Body of pancreas (tissue), 4 donors: ENCODE results near the gene CDH15. TPM values are rescaled to one million over a fixed set of nuclear protein-coding genes. Genes with fewer than 3 reads are reported as not detected.
"Not testable (repeated sequence)": the region's sequence is repeated elsewhere in the genome, so short reads cannot be mapped to it uniquely, and the experiment has no call there.

Experiments
- ATAC-seq: fragments of 150-250 bp; one replicate; pipeline ENCODE4 v1.9.1; 2016
- DNase-seq, 4 donors: peaks; one replicate each; pipeline ENCODE4 v3.0.0-alpha.2; 2019
- H3K27ac ChIP-seq, 4 donors: fragments of 200-600 bp; sonication (generic); 1 replicate in 3 of 4; 2 replicates in 1 of 4; pipeline versions ENCODE4 v1.5.1 to v1.6.1; 2016 to 2019; ENCODE audit warnings: mild to moderate bottlenecking in 1 of 4, mixed read lengths in 1 of 4, moderate library complexity in 1 of 4
- H3K27me3 ChIP-seq, 2 donors: fragments of 200-600 bp; sonication (generic); one replicate each; pipeline ENCODE4 v1.6.0; 2016; ENCODE audit warnings: mild to moderate bottlenecking in 1 of 2
- H3K36me3 ChIP-seq, 2 donors: fragments of 200-600 bp; sonication (generic); replicated peaks in 1 of 2; 2 replicates each; pipeline ENCODE4 v1.5.1; 2016; ENCODE audit warnings: low read depth in 2 of 2; ENCODE audit not compliant: insufficient read depth in 1 of 2
- H3K4me1 ChIP-seq: fragments of 200-600 bp; sonication (generic); one replicate; pipeline ENCODE4 v1.6.0; 2016
- H3K4me3 ChIP-seq, 2 donors: fragments of 200-600 bp; sonication (generic); 1 replicate in 1 of 2; 2 replicates in 1 of 2; pipeline ENCODE4 v1.5.1; 2016 to 2019
- H3K9me3 ChIP-seq, 3 donors: fragments of 200-600 bp; sonication (generic); 1 replicate in 2 of 3; 2 replicates in 1 of 3; pipeline ENCODE4 v1.5.1; 2016
- POLR2A ChIP-seq, 3 donors: fragments of 450-650 bp; IDR thresholded peaks; one replicate each; pipeline ENCODE4 v1.6.1; 2016; ENCODE audit warnings: antibody characterized with exemption in 3 of 3, mild to moderate bottlenecking in 2 of 3
- WGBS, 2 donors: methylation state at CpG; one replicate each; pipeline ENCODE4 v1.1.5; 2017; 5-methylcytosine and 5-hydroxymethylcytosine counted together
- intact Hi-C: fragments of 100-400 bp; cut with DNase I; formaldehyde crosslinking; loops from one replicate; pipeline ENCODE4 v1.15.1; 2023
- total RNA-seq, 2 donors: library from RNA; depleted of rRNA; stranded (reverse); fragments of >200 nt; gene quantifications; one replicate each; pipeline ENCODE4 v1.1.0, GENCODE V29; 2016
- TF ChIP-seq, protein P1 (sequence below), 7 experiments: fragments of 450-650 bp in 4 of 7; fragments of 200-600 bp in 3 of 7; sonication (generic) in 3 of 7; IDR thresholded peaks; one replicate each; pipeline ENCODE4 v1.5.1; 2016 to 2019; ENCODE audit warnings: antibody characterized with exemption in 7 of 7

The CDH15 gene
- total RNA-seq, 2 donors from 2014 or later: 1.0 TPM; not detected in 1

DNA sequence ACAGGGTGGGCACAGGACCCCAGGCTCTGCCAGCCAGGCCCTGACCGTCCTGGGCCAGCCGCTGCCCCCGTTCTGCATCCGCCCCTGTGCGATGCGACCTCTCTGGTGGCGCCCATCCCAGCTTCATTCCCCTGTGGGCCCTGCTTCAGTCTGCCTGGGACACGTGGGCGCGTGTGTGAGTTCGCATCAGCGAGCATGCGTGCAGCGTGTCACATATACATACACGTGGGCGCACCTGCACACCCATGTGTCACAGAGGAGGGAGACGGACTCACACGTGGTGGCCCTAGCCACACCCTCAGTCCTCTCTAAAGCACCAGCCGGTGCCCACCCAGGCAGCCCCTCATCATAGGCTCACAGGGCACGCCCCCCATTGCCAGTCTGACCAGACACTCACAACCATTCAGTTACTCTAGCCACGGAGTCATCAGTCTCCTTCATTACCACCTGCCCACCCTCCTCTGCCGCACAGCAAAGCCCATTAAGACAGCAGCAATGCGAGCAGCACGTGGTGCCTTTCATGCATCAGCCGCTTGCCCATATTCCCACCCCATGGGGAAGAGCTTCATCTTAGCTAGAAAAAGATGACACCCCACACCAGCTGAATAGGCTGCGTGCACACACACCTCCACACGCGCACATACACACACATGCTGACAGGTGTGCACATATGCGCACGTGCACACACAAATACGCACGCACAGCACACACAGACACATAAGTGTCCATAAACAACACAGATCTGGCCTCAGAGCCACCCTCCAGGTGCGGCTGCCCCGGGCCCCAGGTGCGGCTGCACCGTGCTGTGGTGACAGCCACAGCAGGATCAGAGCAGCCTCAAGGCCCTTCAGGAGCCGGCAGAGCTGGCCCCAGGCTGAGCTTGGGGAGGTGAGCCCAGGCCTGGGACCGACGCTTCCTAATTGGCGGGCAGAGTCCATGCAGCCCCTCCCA lies 9.5 kb upstream of the CDH15 start:
- Histone ChIP-seq H3K27me3 (peaks cover 0 to 1% of the 10 kb centered on the region in 2 donors), H3K36me3 (no peaks in the 10 kb centered on the region), H3K27ac (no peak overlapping the region), H3K4me1 (peaks cover under 1% of the 10 kb centered on the region), H3K4me3 (no peak overlapping the region), H3K9me3 (no peaks in the 10 kb centered on the region)
- TF ChIP-seq POLR2A (IDR thresholded peaks at IDR 0.05): no peak
- TF ChIP-seq, protein P1, sequence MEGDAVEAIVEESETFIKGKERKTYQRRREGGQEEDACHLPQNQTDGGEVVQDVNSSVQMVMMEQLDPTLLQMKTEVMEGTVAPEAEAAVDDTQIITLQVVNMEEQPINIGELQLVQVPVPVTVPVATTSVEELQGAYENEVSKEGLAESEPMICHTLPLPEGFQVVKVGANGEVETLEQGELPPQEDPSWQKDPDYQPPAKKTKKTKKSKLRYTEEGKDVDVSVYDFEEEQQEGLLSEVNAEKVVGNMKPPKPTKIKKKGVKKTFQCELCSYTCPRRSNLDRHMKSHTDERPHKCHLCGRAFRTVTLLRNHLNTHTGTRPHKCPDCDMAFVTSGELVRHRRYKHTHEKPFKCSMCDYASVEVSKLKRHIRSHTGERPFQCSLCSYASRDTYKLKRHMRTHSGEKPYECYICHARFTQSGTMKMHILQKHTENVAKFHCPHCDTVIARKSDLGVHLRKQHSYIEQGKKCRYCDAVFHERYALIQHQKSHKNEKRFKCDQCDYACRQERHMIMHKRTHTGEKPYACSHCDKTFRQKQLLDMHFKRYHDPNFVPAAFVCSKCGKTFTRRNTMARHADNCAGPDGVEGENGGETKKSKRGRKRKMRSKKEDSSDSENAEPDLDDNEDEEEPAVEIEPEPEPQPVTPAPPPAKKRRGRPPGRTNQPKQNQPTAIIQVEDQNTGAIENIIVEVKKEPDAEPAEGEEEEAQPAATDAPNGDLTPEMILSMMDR (IDR thresholded peaks at IDR 0.05): no peak
- 69 to 78% methylated on average over 27 to 39 of the region's 40 CpGs for whole genome bisulfite sequencing, 2 donors
- intact Hi-C loops: loop anchor here (5.0 kb wide), 1 partner anchor 425 kb away; no protein-coding TSS in a partner anchor
- ATAC-seq (no peak), DNase-seq (no peak)

DNA sequence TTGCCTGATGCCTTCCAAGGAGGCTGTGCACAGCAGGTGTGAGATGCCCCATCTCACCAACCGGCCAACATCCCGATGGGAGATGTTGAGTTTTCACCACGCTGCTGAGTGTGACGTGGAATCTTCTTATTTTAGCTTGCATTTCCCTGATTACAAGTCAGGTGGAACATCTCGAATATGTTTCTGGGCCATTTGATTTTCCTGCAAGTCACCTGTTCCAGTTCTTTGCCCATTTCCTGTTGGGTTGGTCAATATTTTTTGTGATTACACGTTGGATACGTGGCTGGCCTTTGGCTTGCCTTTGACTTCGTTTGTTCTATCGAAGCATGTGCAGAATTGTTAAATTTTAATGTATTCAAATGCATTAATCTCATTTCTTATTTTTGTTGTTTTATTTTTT lies 8.3 kb upstream of the CDH15 start:
- Histone ChIP-seq H3K27ac (no peak overlapping the region), H3K36me3 (no peaks in the 10 kb centered on the region), H3K27me3 (peaks cover 0 to 5% of the 10 kb centered on the region in 2 donors), H3K4me3 (no peak overlapping the region), H3K4me1 (peaks cover 5% of the 10 kb centered on the region), H3K9me3 (no peaks in the 10 kb centered on the region)
- ATAC-seq (no peak), DNase-seq (no peak)
- WGBS, 2 donors: 68 to 74% methylated on average over 9 of the region's 9 CpGs
- intact Hi-C loops: loop anchor here (5.0 kb wide), 1 partner anchor 426 kb away; no protein-coding TSS in a partner anchor
- TF ChIP-seq, protein P1 (IDR thresholded peaks at IDR 0.05): no peak
- TF ChIP-seq POLR2A (IDR thresholded peaks at IDR 0.05): no peak

DNA sequence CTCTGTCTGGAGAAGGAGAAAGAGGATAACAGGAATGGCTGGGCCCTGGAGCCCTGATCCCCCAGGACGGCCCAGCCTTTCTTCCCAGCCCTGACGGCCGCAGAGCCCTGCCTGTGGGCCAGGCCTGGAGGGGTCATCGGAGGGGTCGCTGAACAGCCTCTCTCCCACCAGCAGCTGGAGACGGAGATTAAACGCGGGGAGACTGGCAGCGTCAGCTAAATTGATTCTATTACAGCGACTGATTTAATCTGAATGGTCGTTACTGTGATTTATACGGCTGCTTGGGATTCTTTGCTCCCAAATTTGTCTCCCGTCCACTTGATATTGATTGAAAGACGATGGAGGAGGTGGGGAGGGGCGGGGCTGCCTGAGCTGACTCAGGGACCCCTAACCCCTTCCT lies 7.1 kb upstream of the CDH15 start:
- peaks cover 0 to 16% of the 10 kb centered on the region in 2 donors for H3K27me3 ChIP-seq
- no peak overlapping the region for H3K4me3 ChIP-seq
- H3K4me1 ChIP-seq: peaks cover 5% of the 10 kb centered on the region
- H3K27ac ChIP-seq: no peak overlapping the region
- DNase-seq (no peak), ATAC-seq (no peak)
- WGBS, 2 donors: 27 to 48% methylated on average over 15 of the region's 15 CpGs
- no peaks in the 10 kb centered on the region for H3K9me3 ChIP-seq
- no peaks in the 10 kb centered on the region for H3K36me3 ChIP-seq
- intact Hi-C loops: loop anchor here (5.0 kb wide), 1 partner anchor 427 kb away; no protein-coding TSS in a partner anchor
- TF ChIP-seq, protein P1 (IDR thresholded peaks at IDR 0.05): no peak
- no peak for TF ChIP-seq POLR2A (IDR thresholded peaks at IDR 0.05)

DNA sequence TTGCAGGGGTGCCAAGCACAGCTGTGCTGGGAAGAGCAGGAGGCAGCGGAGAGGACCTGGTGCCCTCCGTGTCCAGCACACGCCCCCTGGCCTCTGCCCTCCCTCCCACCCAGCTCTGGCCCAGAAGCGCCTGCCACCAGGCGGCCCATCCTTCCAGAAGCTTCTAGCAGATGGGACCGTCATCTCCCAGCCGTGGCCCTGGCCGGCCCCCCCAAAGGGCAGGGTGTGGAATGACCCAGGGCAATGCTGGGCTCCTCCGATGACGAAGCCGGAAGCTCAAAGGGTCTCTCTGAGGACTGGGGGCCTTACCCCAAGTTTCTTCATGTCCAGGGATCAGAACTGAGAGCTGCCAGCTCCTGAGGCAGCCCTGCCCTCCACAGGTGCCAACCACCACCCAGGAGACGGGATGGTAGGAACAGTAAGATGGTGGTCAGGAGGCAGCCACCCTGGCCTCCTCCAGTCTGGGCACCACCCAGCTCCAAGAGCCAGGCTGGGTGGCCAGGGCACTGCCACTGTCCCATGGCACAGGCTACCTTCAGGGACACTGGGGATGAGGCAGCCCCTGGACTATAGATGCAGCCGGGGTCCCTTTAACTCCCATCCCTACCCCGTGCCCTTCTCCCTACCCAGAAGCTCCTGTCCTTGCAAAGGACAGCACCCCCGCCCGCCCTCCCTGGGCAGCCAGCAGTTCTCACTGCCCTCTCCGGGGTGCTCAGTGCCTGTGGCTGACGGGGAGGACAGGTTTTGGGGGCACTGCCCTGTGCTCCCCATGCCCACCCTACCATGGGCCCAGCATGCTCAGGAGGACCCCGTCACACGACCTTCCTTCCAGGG lies 6.5 kb upstream of the CDH15 start:
- WGBS, 2 donors: 53 to 55% methylated on average over 5 to 13 of the region's 20 CpGs
- intact Hi-C loops: loop anchor here (5.0 kb wide), 1 partner anchor 428 kb away; no protein-coding TSS in a partner anchor
- ATAC-seq (no peak), DNase-seq (no peak)
- TF ChIP-seq, protein P1 (IDR thresholded peaks at IDR 0.05): no peak
- TF ChIP-seq POLR2A (IDR thresholded peaks at IDR 0.05): no peak
- H3K4me3 ChIP-seq: no peak overlapping the region
- no peaks in the 10 kb centered on the region for H3K9me3 ChIP-seq
- H3K4me1 ChIP-seq: peaks cover 6% of the 10 kb centered on the region
- H3K27ac ChIP-seq: no peak overlapping the region
- peaks cover 0 to 16% of the 10 kb centered on the region in 2 donors for H3K27me3 ChIP-seq
- H3K36me3 ChIP-seq: no peaks in the 10 kb centered on the region

DNA sequence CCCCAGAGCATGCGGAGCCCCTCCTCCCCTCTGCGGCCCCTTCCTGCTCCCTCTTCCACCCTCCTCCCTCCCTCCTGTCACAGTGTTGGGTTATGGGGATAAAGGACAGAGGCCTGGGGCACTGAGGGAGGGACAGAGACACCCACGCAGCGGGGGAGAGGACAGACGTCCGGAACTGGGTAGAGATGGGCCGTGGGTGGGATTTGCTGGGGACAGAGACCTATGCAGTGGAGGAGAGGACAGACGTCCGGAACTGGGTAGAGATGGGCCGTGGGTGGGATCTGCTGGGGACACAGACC lies 5.9 kb upstream of the CDH15 start:
- H3K4me3 ChIP-seq, DNase-seq, H3K27ac ChIP-seq, ATAC-seq, H3K36me3 ChIP-seq, H3K9me3 ChIP-seq, intact Hi-C loops: not testable (repeated sequence)
- H3K4me1 ChIP-seq: peaks cover 12% of the 10 kb centered on the region
- 43% methylated on average over 10 of the region's 10 CpGs for WGBS, 2 donors
- H3K27me3 ChIP-seq: peaks cover 0 to 16% of the 10 kb centered on the region in 2 donors
